OCI-LY3 (cell line): ENCODE data around the gene SHLD1.

Experiments
- CTCF ChIP-seq: fragments of 200-600, 300-600 bp; sonication (generic); IDR thresholded peaks from 2 replicates; pipeline ENCODE4 v1.5.1; 2014; ENCODE audit warnings: antibody characterized with exemption, low read length, low read depth
- EZH2phosphoT487 ChIP-seq: fragments of 200-600 bp; shearing (Covaris generic); IDR thresholded peaks from 2 replicates; pipeline ENCODE4 v1.6.1; 2018; ENCODE audit warnings: antibody characterized with exemption, mixed run types, low read depth

DNA sequence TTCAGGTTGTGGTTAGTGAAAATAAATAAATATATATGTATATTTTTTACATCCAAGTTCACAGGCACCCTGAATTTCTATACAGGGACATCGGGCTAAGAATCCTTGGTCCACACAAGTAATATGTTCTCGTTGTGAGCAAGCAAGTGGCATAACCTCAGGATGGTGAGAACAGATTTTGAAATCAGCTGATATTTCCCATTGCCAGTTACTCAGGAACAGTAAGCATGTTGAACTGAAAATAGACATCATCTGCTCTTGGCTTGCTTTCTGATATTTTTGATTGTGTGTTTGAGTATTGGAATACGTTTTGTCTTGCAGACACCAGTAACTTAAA, 112.5 kb downstream of the SHLD1 start:
- TF ChIP-seq CTCF: no peak
- TF ChIP-seq EZH2phosphoT487: no peak
